ENCODE data around the gene FOXL1. TPM values are rescaled to one million over a fixed set of nuclear protein-coding genes. Genes with fewer than 3 reads are reported as not detected.

The FOXL1 gene
- polyA plus RNA-seq, 3 donors = not detected

GRCh38 chr16:86549893-86550190 lies 28.5 kb upstream of the FOXL1 start:
- intact Hi-C loops (cut with micrococcal nuclease) = no loop called here
- DNase-seq = no peak
- H3K36me3 Mint-ChIP-seq = peaks cover 59 to 61% of the 10 kb centered on the region in 2 donors

GRCh38 chr16:86550281-86550680 lies 28.1 kb upstream of the FOXL1 start:
- Mint-ChIP-seq H3K4me1 (peaks cover 9% of the 10 kb centered on the region), H3K27ac (peak overlapping the region in 1 of 7 donors; percentile 15), H3K27me3 (ENCODE audit: low read depth in 3 of 3) (peaks cover 1 to 2% (median 2%) of the 10 kb centered on the region in 3 donors), H3K9me3 (peaks cover 0 to 5% (median 0%) of the 10 kb centered on the region in 7 donors), H3K36me3 (peaks cover 54 to 56% of the 10 kb centered on the region in 2 donors), H3K4me3 (no peak overlapping the region)
- DNase-seq = no peak
- Histone ChIP-seq H3K4me1 (ENCODE audit: control insufficient read depth in 1 of 2, insufficient read depth in 2 of 2, low read length in 2 of 2) (peaks cover 7 to 10% of the 10 kb centered on the region in 2 donors), H3K79me2 (ENCODE audit: insufficient read depth, low read length) (peaks cover 11% of the 10 kb centered on the region), H3K9me3 (replicated peaks in 1 of 2; ENCODE audit: control insufficient read depth in 1 of 2, insufficient read depth in 1 of 2, low read length in 2 of 2) (no peaks in the 10 kb centered on the region), H3K9ac (ENCODE audit: insufficient read depth, low read length, poor library complexity, severe bottlenecking) (no peak overlapping the region), H4K20me1 (ENCODE audit: insufficient read depth, low read length) (no peaks in the 10 kb centered on the region), H3K4me3 (replicated peaks in 1 of 3; ENCODE audit: low read depth in 2 of 3, low read length in 3 of 3) (no peak overlapping the region), H3K36me3 (replicated peaks in 1 of 2; ENCODE audit: control insufficient read depth in 1 of 2, insufficient read depth in 2 of 2, low read length in 2 of 2) (peaks cover 42 to 70% of the 10 kb centered on the region in 2 donors), H3K4me2 (replicated peaks; ENCODE audit: extremely low read depth, low read length, poor library complexity, severe bottlenecking) (no peak overlapping the region), H2AFZ (ENCODE audit: insufficient read depth, low read depth, low read length, poor library complexity, severe bottlenecking) (no peak overlapping the region), H3K27me3 (ENCODE audit: control insufficient read depth in 2 of 2, insufficient read depth in 2 of 2, low read length in 2 of 2) (no peaks in the 10 kb centered on the region), H3K27ac (ENCODE audit: low read depth in 1 of 2, low read length in 2 of 2) (no peak overlapping the region)
- intact Hi-C loops (cut with micrococcal nuclease) = no loop called here
- TF ChIP-seq CTCF (IDR thresholded peaks at IDR 0.05) = no peak
- WGBS (ENCODE audit: insufficient coverage) = 88% methylated on average over 2 of the region's 5 CpGs

More at GRCh38 chr16:86549893-86550190, 28.5 kb upstream of the FOXL1 start:
- H3K27ac ChIP-seq (ENCODE audit: low read depth in 1 of 2, low read length in 2 of 2) = no peak overlapping the region
- no peak overlapping the region for H2AFZ ChIP-seq (ENCODE audit: insufficient read depth, low read depth, low read length, poor library complexity, severe bottlenecking)
- H3K4me1 ChIP-seq (ENCODE audit: control insufficient read depth in 1 of 2, insufficient read depth in 2 of 2, low read length in 2 of 2) = peaks cover 7 to 8% of the 10 kb centered on the region in 2 donors
- no peak for TF ChIP-seq CTCF (IDR thresholded peaks at IDR 0.05)
- no peaks in the 10 kb centered on the region for H3K9me3 ChIP-seq (replicated peaks in 1 of 2; ENCODE audit: control insufficient read depth in 1 of 2, insufficient read depth in 1 of 2, low read length in 2 of 2)
- H3K27ac Mint-ChIP-seq = no peak overlapping the region
- H3K27me3 ChIP-seq (ENCODE audit: control insufficient read depth in 2 of 2, insufficient read depth in 2 of 2, low read length in 2 of 2) = no peaks in the 10 kb centered on the region
- H3K79me2 ChIP-seq (ENCODE audit: insufficient read depth, low read length) = peaks cover 10% of the 10 kb centered on the region
- no peak overlapping the region for H3K9ac ChIP-seq (ENCODE audit: insufficient read depth, low read length, poor library complexity, severe bottlenecking)
- peaks cover 46 to 75% of the 10 kb centered on the region in 2 donors for H3K36me3 ChIP-seq (replicated peaks in 1 of 2; ENCODE audit: control insufficient read depth in 1 of 2, insufficient read depth in 2 of 2, low read length in 2 of 2)
- WGBS (ENCODE audit: insufficient coverage) = 99% methylated on average over 6 of the region's 7 CpGs
- H3K9me3 Mint-ChIP-seq = peaks cover 0 to 5% (median 0%) of the 10 kb centered on the region in 7 donors
- no peak overlapping the region for H3K4me2 ChIP-seq (replicated peaks; ENCODE audit: extremely low read depth, low read length, poor library complexity, severe bottlenecking)
- H3K27me3 Mint-ChIP-seq (ENCODE audit: low read depth in 3 of 3) = peaks cover 0 to 2% (median under 1%) of the 10 kb centered on the region in 3 donors
- H3K4me1 Mint-ChIP-seq = peaks cover 8% of the 10 kb centered on the region
- H3K4me3 ChIP-seq (replicated peaks in 1 of 3; ENCODE audit: low read depth in 2 of 3, low read length in 3 of 3) = no peak overlapping the region
- no peak overlapping the region for H3K4me3 Mint-ChIP-seq
- no peaks in the 10 kb centered on the region for H4K20me1 ChIP-seq (ENCODE audit: insufficient read depth, low read length)

Measured in CD14-positive monocyte (primary cell).